Trophoblast cell (in vitro differentiated cells and primary cell): Measurements from ENCODE around the gene ATAD3A.
"Not testable (repeated sequence)": the region's sequence is repeated elsewhere in the genome, so short reads cannot be mapped to it uniquely, and the experiment has no call there.

ENCODE experiments used
- DNase-seq, 2 donors: peaks; one replicate each; pipeline ENCODE4 v3.0.0-alpha.2; 2016
- H2AFZ ChIP-seq: 2 replicates; pipeline ENCODE4 v1.6.1; 2013; ENCODE audit warnings: low read length, moderate library complexity, mild to moderate bottlenecking; ENCODE audit not compliant: insufficient read depth, poor library complexity
- H2AK5ac ChIP-seq: 2 replicates; pipeline ENCODE4 v1.6.1; 2013; ENCODE audit warnings: mild to moderate bottlenecking, low read length
- H2BK120ac ChIP-seq: 2 replicates; pipeline ENCODE4 v1.6.1; 2013; ENCODE audit warnings: low read length, mild to moderate bottlenecking, moderate library complexity; ENCODE audit not compliant: insufficient read depth, poor library complexity
- H2BK12ac ChIP-seq: 2 replicates; pipeline ENCODE4 v1.6.1; 2013; ENCODE audit warnings: mild to moderate bottlenecking, low read length, moderate library complexity
- H2BK5ac ChIP-seq: 2 replicates; pipeline ENCODE4 v1.6.1; 2013; ENCODE audit warnings: low read length, low read depth, moderate library complexity, mild to moderate bottlenecking; ENCODE audit not compliant: poor library complexity
- H3K14ac ChIP-seq: 2 replicates; pipeline ENCODE4 v1.6.1; 2013; ENCODE audit warnings: mild to moderate bottlenecking, low read length
- H3K18ac ChIP-seq: 2 replicates; pipeline ENCODE4 v1.6.1; 2013; ENCODE audit warnings: mild to moderate bottlenecking, low read length
- H3K23ac ChIP-seq: 2 replicates; pipeline ENCODE4 v1.6.1; 2013; ENCODE audit warnings: low read length
- H3K27ac ChIP-seq: 2 replicates; pipeline ENCODE4 v1.5.1; 2013; ENCODE audit warnings: low read depth, mild to moderate bottlenecking, inconsistent platforms, low read length, moderate library complexity
- H3K27me3 ChIP-seq: 2 replicates; pipeline ENCODE4 v1.6.1; 2013; ENCODE audit warnings: inconsistent platforms, mild to moderate bottlenecking, low read length, moderate library complexity; ENCODE audit not compliant: insufficient read depth
- H3K36me3 ChIP-seq, 2 experiments: 1 replicate in 1 of 2; 2 replicates in 1 of 2; pipeline ENCODE4 v1.6.1; 2013; ENCODE audit warnings: low read length in 2 of 2, mild to moderate bottlenecking in 2 of 2, moderate library complexity in 1 of 2; ENCODE audit not compliant: insufficient read depth in 2 of 2, control insufficient read depth in 1 of 2
- H3K4ac ChIP-seq: 2 replicates; pipeline ENCODE4 v1.6.1; 2013; ENCODE audit warnings: low read depth, mild to moderate bottlenecking, low read length, moderate library complexity
- H3K4me1 ChIP-seq, 2 experiments: 1 replicate in 1 of 2; 2 replicates in 1 of 2; pipeline ENCODE4 v1.6.1; 2013; ENCODE audit warnings: low read length in 2 of 2, mild to moderate bottlenecking in 2 of 2, moderate library complexity in 1 of 2; ENCODE audit not compliant: insufficient read depth in 2 of 2, control insufficient read depth in 1 of 2
- H3K4me2 ChIP-seq: 2 replicates; pipeline ENCODE4 v1.6.1; 2013; ENCODE audit warnings: inconsistent platforms, mild to moderate bottlenecking, low read length, moderate library complexity
- H3K4me3 ChIP-seq: 2 replicates; pipeline ENCODE4 v1.5.1; 2013; ENCODE audit warnings: mild to moderate bottlenecking, low read depth, low read length, inconsistent platforms
- H3K79me1 ChIP-seq: one replicate; pipeline ENCODE4 v1.6.1; 2013; ENCODE audit warnings: low read length
- H3K79me2 ChIP-seq: 2 replicates; pipeline ENCODE4 v1.6.1; 2013; ENCODE audit warnings: low read length, mild to moderate bottlenecking; ENCODE audit not compliant: control insufficient read depth, insufficient read depth, poor library complexity
- H3K9ac ChIP-seq: 2 replicates; pipeline ENCODE4 v1.6.1; 2013; ENCODE audit warnings: mild to moderate bottlenecking, low read length
- H3K9me3 ChIP-seq: 2 replicates; pipeline ENCODE4 v1.6.1; 2013; ENCODE audit warnings: low read depth, mild to moderate bottlenecking, control low read depth, inconsistent platforms, low read length; ENCODE audit not compliant: insufficient read depth
- H4K12ac ChIP-seq: 2 replicates; pipeline ENCODE4 v1.6.1; 2013; ENCODE audit warnings: low read depth, mild to moderate bottlenecking, low read length, moderate library complexity
- H4K8ac ChIP-seq: 2 replicates; pipeline ENCODE4 v1.6.1; 2013; ENCODE audit warnings: low read depth, mild to moderate bottlenecking, low read length, moderate library complexity
- H4K91ac ChIP-seq: one replicate; pipeline ENCODE4 v1.6.1; 2013; ENCODE audit warnings: low read depth, mild to moderate bottlenecking, low read length, moderate library complexity
- WGBS: extraction: QIAGEN DNeasy Blood & Tissue Kit; methylation state at CpG from one replicate; pipeline ENCODE4 v1.1.7; 2013; ENCODE audit warnings: missing lambda C conversion rate; ENCODE audit not compliant: insufficient read length, insufficient coverage; ENCODE audit errors: extremely low coverage; 5-methylcytosine and 5-hydroxymethylcytosine counted together

Gene ATAD3A

GRCh38 chr1:1556961-1557360 is 45.0 kb downstream of the ATAD3A start:
- peaks cover 26 to 37% of the 10 kb centered on the region in 2 experiments for H3K36me3 ChIP-seq
- H2AK5ac ChIP-seq, H3K14ac ChIP-seq, H3K27ac ChIP-seq, H2BK120ac ChIP-seq, H3K79me1 ChIP-seq, H3K4me3 ChIP-seq, H2AFZ ChIP-seq, H3K18ac ChIP-seq, H3K23ac ChIP-seq, H4K12ac ChIP-seq, H4K8ac ChIP-seq, H3K4ac ChIP-seq, H3K9me3 ChIP-seq, H4K91ac ChIP-seq, H2BK5ac ChIP-seq, H3K79me2 ChIP-seq, H3K4me2 ChIP-seq, H3K27me3 ChIP-seq, H3K9ac ChIP-seq, H2BK12ac ChIP-seq, H3K4me1 ChIP-seq: not testable (repeated sequence)
- DNase-seq = peak in 1 of 2 donors; percentile 10
- no CpG with 5 or more reads among the region's 11 CpGs for WGBS

GRCh38 chr1:1557688-1558087 is 45.7 kb downstream of the ATAD3A start:
- not testable (repeated sequence) for H3K4me2 ChIP-seq, H2BK5ac ChIP-seq, H3K9me3 ChIP-seq, H4K12ac ChIP-seq, H2BK120ac ChIP-seq, H3K4me1 ChIP-seq, H4K91ac ChIP-seq, H3K79me2 ChIP-seq, H3K23ac ChIP-seq, H3K4me3 ChIP-seq, H3K27ac ChIP-seq, H3K14ac ChIP-seq, H4K8ac ChIP-seq, H3K4ac ChIP-seq, H3K18ac ChIP-seq, H3K9ac ChIP-seq, DNase-seq, H3K27me3 ChIP-seq, H2BK12ac ChIP-seq, H2AK5ac ChIP-seq, H2AFZ ChIP-seq, H3K79me1 ChIP-seq
- peaks cover 33 to 44% of the 10 kb centered on the region in 2 experiments for H3K36me3 ChIP-seq
- WGBS = no CpG with 5 or more reads among the region's 7 CpGs

GRCh38 chr1:1558591-1558990 is 46.6 kb downstream of the ATAD3A start:
- Histone ChIP-seq H3K4me1 (peaks cover 2% of the 10 kb centered on the region in 2 experiments), H3K27me3 (no peaks in the 10 kb centered on the region), H2AFZ (no peak overlapping the region), H2BK12ac (no peak overlapping the region), H4K91ac (no peak overlapping the region), H3K79me2 (no peaks in the 10 kb centered on the region), H4K12ac (no peak overlapping the region), H3K36me3 (peaks cover 41 to 51% of the 10 kb centered on the region in 2 experiments), H3K9ac (no peak overlapping the region), H3K23ac (no peak overlapping the region), H3K14ac (no peak overlapping the region), H3K79me1 (no peaks in the 10 kb centered on the region), H3K4me2 (no peak overlapping the region), H3K4ac (no peak overlapping the region), H3K9me3 (no peaks in the 10 kb centered on the region), H3K4me3 (no peak overlapping the region), H3K27ac (peak overlapping the region; percentile 36), H3K18ac (no peak overlapping the region), H4K8ac (no peak overlapping the region), H2BK120ac (no peak overlapping the region), H2BK5ac (no peak overlapping the region), H2AK5ac (no peak overlapping the region)
- no CpG with 5 or more reads among the region's 4 CpGs for WGBS
- DNase-seq = no peak

- peaks cover 43 to 54% of the 10 kb centered on the region in 2 experiments for H3K36me3 ChIP-seq
- H2BK5ac ChIP-seq = no peak overlapping the region
- H4K12ac ChIP-seq = peak overlapping the region; percentile 25
- peak overlapping the region; percentile 36 for H3K27ac ChIP-seq
- H2AFZ ChIP-seq = no peak overlapping the region
- no peak overlapping the region for H2BK12ac ChIP-seq
- no CpG with 5 or more reads among the region's 17 CpGs for WGBS
- no peak overlapping the region for H3K4me2 ChIP-seq
- H4K8ac ChIP-seq = no peak overlapping the region
- H3K27me3 ChIP-seq = no peaks in the 10 kb centered on the region
- H2AK5ac ChIP-seq = no peak overlapping the region
- no peak overlapping the region for H3K23ac ChIP-seq
- no peak overlapping the region for H3K14ac ChIP-seq
- no peak overlapping the region for H3K9ac ChIP-seq
- no peak overlapping the region for H3K18ac ChIP-seq
- H3K79me1 ChIP-seq = no peaks in the 10 kb centered on the region
- no peak overlapping the region for H2BK120ac ChIP-seq
- H3K4ac ChIP-seq = no peak overlapping the region
- no peak overlapping the region for H4K91ac ChIP-seq
- H3K4me1 ChIP-seq = peaks cover 2% of the 10 kb centered on the region in 2 experiments
- H3K4me3 ChIP-seq = no peak overlapping the region
- H3K9me3 ChIP-seq = no peaks in the 10 kb centered on the region
- no peak for DNase-seq
- no peaks in the 10 kb centered on the region for H3K79me2 ChIP-seq
These were observed 47.1 kb downstream of the ATAD3A start for GRCh38 chr1:1559066-1559465.
